HUDEP-2 (cell line): ENCODE results near the gene ADH1C.
"Not testable (repeated sequence)": the region's sequence is repeated elsewhere in the genome, so short reads cannot be mapped to it uniquely, and the experiment has no call there.

ENCODE experiments used
- DNase-seq, 76 experiments: peaks; one replicate each; lab custom pipeline; 2025; ENCODE audit not compliant: unreplicated experiment in 76 of 76; lab: John Stamatoyannopoulos, UW

Gene ADH1C

GRCh38 chr4:99352602-99353537 is at the start of gene ADH1C:
Gene ADH1C, minus strand, starts transcription at chr4:99352746. Its CDS starts 71 bp downstream, at chr4:99352675.
- DNase-seq = no peak

GRCh38 chr4:99400831-99401230 is 48.3 kb upstream of the ADH1C start:
- no peak for DNase-seq

DNA sequence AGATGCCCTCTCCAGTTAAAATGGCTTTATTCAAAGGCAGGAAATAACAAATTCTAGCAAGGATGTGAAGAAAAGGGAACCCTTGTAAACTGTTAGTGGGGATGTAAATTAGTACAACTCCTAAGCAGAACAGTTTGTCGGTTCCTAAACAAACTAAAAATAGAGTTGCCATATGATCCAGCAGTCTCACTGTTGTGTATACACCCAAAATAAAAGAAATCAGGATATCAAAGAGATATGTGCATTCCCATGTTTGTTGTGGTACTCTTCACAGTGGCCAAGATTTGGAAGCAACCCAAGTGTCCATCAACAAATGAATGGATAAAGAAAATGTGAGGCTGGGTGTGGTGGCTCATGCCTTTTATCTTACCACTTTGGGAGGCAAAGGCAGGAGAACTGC is 46.5 kb upstream of the ADH1C start:
- DNase-seq = no peak

DNA sequence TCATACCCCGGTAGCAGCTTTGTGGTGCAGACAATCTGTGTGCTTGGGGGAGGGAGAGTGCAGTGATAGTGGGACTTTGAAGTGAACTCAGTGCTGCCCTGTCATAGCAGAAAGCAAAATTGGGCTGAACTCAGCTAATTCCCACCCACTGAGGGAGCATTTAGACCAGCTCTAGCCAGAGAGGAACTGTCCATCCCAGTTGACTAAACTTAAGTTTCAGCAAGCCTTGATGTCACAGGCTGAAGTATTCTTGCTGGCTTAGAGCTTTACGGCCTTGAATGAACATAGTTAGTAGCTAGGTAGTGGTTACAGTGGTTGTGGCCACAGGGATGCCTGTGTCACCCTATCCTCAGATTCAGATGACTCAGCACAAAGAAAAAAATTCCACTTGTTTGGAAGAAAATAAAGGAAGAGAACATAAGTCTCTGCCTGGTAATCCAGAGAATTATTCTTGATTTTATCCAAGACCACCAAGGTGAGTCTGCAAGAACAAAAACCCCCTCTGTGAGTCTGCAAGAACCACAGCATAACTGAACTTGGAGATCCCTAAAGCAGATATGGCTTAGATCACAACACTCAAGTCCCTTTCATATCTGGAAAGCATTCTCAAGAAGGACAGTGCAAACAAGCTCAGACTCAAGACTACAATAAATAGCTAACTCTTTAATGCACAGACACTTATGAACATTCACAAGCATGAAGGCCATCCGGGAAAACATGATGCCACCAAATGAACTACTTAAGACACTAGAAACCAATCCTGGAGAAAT is 43.2 kb upstream of the ADH1C start:
- no peak for DNase-seq

DNA sequence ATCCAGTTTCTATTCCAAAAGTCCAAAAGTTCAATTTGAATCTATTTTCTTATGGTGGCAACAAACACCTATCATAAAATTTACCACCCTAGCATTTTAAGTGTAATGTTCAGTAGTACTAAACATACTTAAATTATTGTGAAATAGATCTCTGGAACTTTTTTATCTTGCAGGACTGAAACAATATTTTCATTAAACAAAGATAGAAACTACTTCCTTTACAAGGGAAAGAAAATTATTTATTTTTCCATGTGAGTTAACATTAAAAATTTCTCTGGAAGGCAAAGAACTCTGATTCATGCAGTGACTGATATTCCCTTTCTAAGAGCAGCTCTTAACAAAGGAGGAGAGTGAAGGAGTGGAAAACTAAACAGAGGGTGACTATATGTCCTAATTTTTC is 42.4 kb upstream of the ADH1C start:
- no peak for DNase-seq

GRCh38 chr4:99390055-99390454 is 37.5 kb upstream of the ADH1C start:
- DNase-seq = no peak

- DNase-seq = no peak
Observed at GRCh38 chr4:99389606-99390005, 37.1 kb upstream of the ADH1C start.

DNA sequence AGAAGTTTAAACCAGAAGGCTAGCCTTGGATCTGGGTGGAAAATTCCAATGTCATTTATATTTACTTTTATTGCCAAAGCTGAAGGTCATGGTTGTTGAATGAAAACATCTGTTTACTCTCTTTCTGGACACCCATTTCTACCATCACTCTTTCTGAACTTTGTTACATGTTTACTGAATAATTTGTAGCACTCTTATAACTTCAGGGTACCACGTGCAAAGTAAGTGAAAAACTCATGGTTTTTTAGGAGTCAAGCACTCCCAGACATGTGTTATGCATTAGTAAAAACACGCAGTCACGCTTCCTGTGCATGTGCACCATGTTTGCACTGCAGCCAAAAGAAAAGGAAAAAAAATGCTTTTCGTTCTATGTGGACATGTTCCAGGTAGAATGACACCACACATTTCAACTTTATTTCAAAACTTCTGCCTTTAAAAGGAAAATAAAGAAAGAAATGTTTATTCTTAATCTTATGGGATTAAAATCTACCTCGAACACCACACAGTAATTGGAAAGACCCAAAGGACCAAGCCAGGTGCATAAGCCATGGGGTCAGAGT is 31.4 kb upstream of the ADH1C start:
- DNase-seq = no peak

DNA sequence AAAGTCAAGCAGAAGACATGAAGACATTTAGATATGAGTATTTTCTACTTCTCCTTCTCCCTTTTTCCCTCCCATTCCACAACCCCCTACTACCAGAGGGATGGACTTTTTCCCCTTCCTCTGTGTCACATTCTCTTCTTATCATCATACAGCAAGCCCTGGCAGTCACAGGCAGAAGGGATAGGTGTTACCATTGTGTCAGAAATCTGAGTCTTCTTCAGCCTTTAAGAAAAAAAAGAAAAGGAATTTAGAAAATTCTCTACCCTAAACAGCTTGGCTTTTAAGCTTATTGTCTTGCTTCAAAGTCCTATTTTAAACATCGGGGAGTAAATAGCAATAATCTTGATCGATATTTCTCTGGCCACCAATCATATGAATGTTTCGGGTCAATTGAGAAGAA is 30.9 kb upstream of the ADH1C start:
- no peak for DNase-seq

GRCh38 chr4:99382745-99383360 is 30.3 kb upstream of the ADH1C start:
- no peak for DNase-seq

DNA sequence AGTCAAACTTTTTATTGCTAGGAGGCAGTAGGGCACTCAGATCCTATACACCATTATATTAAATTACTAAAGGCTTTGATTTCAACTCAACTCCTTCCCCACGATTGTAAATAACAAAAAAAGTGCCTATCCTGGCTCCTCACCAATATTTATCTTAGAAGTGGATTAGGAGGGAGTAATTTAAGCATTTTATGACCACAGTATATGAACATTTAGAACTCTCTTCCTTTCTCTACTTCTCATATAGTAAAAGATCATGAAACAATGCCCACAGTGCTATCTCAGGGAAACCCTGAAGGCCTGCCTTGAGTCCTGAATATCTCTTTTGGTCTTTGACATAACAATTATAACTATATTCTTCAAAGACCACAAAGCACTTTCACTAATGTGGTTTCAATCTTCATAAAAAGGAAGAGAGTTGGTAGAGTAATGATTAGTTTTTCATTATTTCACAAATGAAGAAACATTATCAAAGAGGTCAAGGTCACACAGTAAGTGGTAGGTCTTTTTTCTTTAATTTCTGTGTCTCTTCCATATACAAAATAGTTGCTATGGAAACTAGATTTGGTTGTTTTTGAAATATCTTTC is 29.1 kb upstream of the ADH1C start:
- DNase-seq = no peak

DNA sequence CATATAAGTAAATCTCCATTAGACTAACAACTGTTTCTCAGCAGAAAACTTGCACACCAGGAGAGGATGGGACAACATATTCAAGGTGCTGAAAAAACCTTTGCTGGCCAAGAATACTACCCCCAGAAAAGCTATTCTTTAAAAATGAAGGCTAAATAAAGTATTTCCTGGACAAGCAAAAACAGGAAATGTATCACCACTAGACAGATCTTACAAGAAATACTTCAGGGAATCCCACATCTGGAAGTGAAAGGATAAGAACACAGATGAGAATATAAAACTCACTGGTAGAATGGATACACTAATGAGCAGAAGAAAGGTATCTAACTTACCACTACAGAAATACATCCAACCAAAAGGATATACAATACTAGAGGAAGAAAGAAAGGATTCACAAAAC is 27.0 kb upstream of the ADH1C start:
- no peak for DNase-seq

DNA sequence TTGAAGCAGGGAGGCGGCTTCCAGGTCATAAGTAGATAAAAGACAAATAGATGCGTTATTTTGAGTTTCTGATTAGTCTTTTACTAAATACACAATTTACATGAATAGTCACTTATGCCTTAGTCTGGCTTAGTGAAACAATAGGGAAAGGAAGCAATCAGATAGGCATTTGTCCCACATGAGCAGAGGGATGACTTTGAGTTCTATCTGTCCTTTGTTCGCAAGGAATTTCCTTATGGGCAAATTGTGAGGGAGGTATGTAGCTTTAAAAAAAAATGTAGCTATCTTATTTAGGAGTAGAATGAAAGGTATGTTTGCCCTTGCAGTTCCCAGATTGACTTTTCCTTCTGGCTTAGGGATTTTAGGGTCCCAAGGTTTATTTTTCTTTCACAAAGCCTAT is 26.3 kb upstream of the ADH1C start:
- no peak for DNase-seq

GRCh38 chr4:99377341-99377740 is 24.8 kb upstream of the ADH1C start:
- DNase-seq = peak in 1 of 76 experiments; percentile 1

DNA sequence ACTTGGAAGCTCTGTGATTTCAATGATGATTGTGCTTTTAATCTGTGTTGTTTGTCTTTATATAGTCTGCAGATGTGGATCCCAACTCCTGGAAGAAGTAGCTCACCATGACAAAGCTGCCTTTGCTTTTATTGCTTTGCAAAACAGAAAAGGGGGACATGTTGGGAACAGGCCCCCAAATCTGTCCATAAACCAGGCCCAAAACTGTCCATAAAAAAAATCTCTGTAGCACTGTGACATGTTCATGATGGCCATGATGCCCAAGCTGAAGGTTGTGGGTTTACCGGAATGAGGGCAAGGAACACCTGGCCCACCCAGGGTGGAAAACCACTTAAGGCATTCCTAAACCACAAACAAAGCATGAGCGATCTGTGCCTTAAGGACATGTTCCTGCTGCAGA is 19.9 kb upstream of the ADH1C start:
- not testable (repeated sequence) for DNase-seq

DNA sequence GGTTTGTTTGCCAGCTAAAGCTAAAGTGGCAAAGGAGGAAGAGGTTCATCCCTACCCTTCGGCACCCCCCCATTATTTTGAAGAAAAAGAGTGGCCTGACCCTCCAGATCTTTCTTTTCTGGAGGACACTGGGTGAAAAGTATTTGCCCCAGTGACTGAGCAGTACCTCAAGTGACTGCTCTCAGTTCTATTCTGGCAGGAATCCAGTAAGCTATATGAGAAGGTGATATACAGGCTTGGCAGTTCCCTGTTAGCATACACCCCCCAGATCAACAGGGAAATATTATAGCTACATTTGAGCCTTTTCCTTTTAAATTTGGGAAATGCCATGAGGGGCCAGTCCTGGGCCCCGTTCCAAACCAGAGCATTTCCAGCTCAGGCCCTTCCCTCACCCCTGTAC is 15.3 kb upstream of the ADH1C start:
- not testable (repeated sequence) for DNase-seq

- no peak for DNase-seq
Observed at GRCh38 chr4:99366491-99366890, 13.9 kb upstream of the ADH1C start.

DNA sequence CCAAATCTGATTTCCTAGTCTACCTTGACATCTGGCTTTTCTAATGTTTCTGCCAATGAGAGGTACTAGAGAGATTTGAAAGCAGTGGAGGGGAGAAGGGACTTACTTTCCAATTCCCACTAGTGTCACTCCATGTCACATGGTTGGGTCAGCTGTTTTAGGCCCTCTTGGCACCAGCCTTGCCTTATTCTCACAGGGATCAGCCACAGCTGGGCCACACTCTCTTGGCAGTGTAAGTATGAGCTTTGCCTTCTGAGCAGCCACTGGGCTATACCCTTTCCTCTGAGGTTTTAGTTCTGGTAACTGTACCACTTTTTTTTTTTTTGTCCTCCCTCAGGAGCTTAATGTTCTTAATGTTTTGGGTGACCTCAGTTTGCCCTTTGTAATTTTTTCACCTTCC is 10.2 kb upstream of the ADH1C start:
- no peak for DNase-seq

DNA sequence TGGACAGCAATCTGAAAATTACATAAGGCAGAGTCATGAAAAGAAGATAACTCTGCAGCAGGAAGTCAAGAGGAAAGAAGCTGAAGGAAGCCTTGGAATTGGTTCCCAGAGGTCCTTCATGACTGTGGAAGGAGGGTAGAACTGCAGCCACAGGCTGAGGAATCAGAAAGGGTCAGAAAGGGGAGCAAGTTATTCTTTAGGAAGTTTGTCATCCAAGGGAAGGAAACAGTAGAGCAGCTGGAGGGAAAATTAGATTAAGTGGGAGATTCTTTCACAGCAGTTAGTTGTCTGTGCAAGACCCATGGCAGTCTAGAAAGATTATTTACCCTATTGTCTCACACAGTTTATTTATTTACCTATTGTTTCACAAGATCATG is 9.3 kb upstream of the ADH1C start:
- no peak for DNase-seq

- no peak for DNase-seq
Observed at GRCh38 chr4:99361268-99361898, 8.8 kb upstream of the ADH1C start.
